Gastrocnemius medialis (tissue), 4 donors: ENCODE measurements around the gene GSTK1. TPM values are rescaled to one million over a fixed set of nuclear protein-coding genes. Genes with fewer than 3 reads are reported as not detected.

Experiments
- ATAC-seq, 2 donors: fragments of 150-250 bp; one replicate each; pipeline ENCODE4 v1.9.1; 2016
- DNase-seq, 2 donors: peaks; one replicate each; pipeline ENCODE4 v3.0.0-alpha.2; 2019
- H3K27ac ChIP-seq, 4 donors: fragments of 200-600 bp; sonication (generic); 1 replicate in 1 of 4; 2 replicates in 3 of 4; pipeline ENCODE4 v1.5.1; 2016 to 2018; ENCODE audit warnings: mild to moderate bottlenecking in 2 of 4, moderate library complexity in 1 of 4
- H3K27me3 ChIP-seq, 3 donors: fragments of 200-600 bp; sonication (generic) in 2 of 3; 1 replicate in 1 of 3; 2 replicates in 2 of 3; pipeline versions ENCODE4 v1.5.1 to v1.6.0; 2016 to 2019; ENCODE audit warnings: mild to moderate bottlenecking in 1 of 3, moderate library complexity in 1 of 3
- H3K36me3 ChIP-seq, 2 donors: fragments of 200-600 bp; sonication (generic) in 1 of 2; one replicate each; pipeline ENCODE4 v1.5.1; 2017 to 2018
- H3K4me1 ChIP-seq, 2 donors: fragments of 200-600 bp; sonication (generic) in 1 of 2; one replicate each; pipeline ENCODE4 v1.5.1; 2016 to 2017; ENCODE audit warnings: mild to moderate bottlenecking in 2 of 2
- H3K4me3 ChIP-seq, 4 donors: fragments of 200-600 bp; sonication (generic) in 3 of 4; 1 replicate in 1 of 4; 2 replicates in 3 of 4; pipeline ENCODE4 v1.5.1; 2016 to 2019; ENCODE audit warnings: mild to moderate bottlenecking in 2 of 4
- H3K9me3 ChIP-seq, 3 donors: fragments of 200-600 bp; sonication (generic) in 2 of 3; 1 replicate in 1 of 3; 2 replicates in 2 of 3; pipeline ENCODE4 v1.5.1; 2016 to 2019
- CTCF ChIP-seq, 5 experiments: fragments of 450-650 bp in 3 of 5; fragments of 200-600 bp in 2 of 5; sonication (generic) in 2 of 5; IDR thresholded peaks in 4 of 5; conservative IDR thresholded peaks in 1 of 5; 1 replicate in 4 of 5; 2 replicates in 1 of 5; pipeline ENCODE4 v1.5.1; 2016 to 2019; ENCODE audit warnings: antibody characterized with exemption in 5 of 5, mild to moderate bottlenecking in 3 of 5, moderate library complexity in 3 of 5
- POLR2A ChIP-seq, 2 donors: fragments of 450-650 bp; IDR thresholded peaks; one replicate each; pipeline ENCODE4 v1.6.1; 2017; ENCODE audit warnings: antibody characterized with exemption in 2 of 2, mild to moderate bottlenecking in 2 of 2, moderate library complexity in 2 of 2
- in situ Hi-C, 4 donors: fragments of 200-750 bp; cut with MboI; loops; one replicate each; pipeline versions ENCODE4 v1.15.0 to v1.8.0; 2017; ENCODE audit warnings: low sequenced_read_pairs in 4 of 4
- intact Hi-C: fragments of 100-400 bp; cut with DNase I; formaldehyde crosslinking; loops from one replicate; pipeline ENCODE4 v1.15.1; 2023; ENCODE audit warnings: low total_unique reads
- total RNA-seq, 4 donors: library from RNA; depleted of rRNA; stranded (reverse); fragments of >200 nt; gene quantifications; one replicate each; pipeline versions ENCODE4 v1.1.0 to v1.2.3, GENCODE V29; 2016

The GSTK1 gene
- total RNA-seq, 4 donors from 2014 or later, result 59.5 to 114 (median 85.0) TPM

DNA sequence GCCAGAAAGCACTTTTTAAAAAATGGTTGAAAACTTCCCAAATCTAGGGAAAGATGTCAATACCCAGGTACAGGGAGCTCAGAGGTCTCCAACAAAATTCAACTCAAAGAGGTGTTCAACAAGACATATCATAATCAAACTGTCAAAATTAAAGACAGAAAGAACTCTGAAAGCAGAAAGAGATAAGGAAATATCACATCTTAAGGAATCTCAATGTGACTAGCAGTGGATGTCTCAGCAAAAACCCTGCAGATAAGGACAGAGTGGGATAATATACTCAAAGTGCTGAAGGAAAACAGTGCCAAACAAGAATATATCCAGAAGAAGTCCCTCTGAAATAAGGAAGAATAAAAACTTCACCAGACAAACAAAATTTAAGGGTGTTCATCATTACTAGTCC, 13.0 kb upstream of the GSTK1 start:
- TF ChIP-seq CTCF (IDR thresholded peaks at IDR 0.05 in 4 of 5, conservative IDR thresholded peaks at IDR 0.05 in 1 of 5) (no peak), POLR2A (IDR thresholded peaks at IDR 0.05) (no peak)
- Histone ChIP-seq H3K4me1 (no peaks in the 10 kb centered on the region), H3K4me3 (no peak overlapping the region), H3K27me3 (no peaks in the 10 kb centered on the region), H3K36me3 (no peaks in the 10 kb centered on the region), H3K27ac (no peak overlapping the region), H3K9me3 (no peaks in the 10 kb centered on the region)
- ATAC-seq (no peak), DNase-seq (no peak)
- intact Hi-C loops, result no loop called here
- in situ Hi-C loops, result loop anchor here in 1 of 4 donors (5.0 kb wide), 1 partner anchor 47 kb away; no protein-coding TSS in a partner anchor

DNA sequence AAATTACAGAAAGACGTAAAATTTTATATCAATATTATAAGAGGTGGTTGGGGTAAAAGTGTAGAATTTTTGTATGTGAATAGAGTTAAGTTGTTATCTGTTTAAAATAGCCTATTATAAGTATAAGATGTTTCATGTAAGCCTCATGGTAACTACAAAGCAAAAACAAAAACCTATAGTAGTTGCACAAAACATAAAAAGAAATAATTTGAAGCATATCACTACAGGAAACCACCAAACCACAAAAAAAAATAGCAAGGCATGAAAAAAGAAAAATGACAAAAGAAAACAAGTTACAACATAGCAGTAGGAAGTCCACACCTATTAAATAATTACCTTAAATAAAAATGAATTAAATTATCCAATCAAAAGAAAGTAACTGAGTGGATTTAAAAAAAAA, 12.4 kb upstream of the GSTK1 start:
- ATAC-seq (no peak), DNase-seq (no peak)
- TF ChIP-seq POLR2A (IDR thresholded peaks at IDR 0.05), result no peak
- TF ChIP-seq CTCF (IDR thresholded peaks at IDR 0.05 in 4 of 5, conservative IDR thresholded peaks at IDR 0.05 in 1 of 5), result no peak
- Histone ChIP-seq H3K4me3 (no peak overlapping the region), H3K27ac (no peak overlapping the region), H3K4me1 (no peaks in the 10 kb centered on the region), H3K27me3 (no peaks in the 10 kb centered on the region), H3K36me3 (no peaks in the 10 kb centered on the region), H3K9me3 (no peaks in the 10 kb centered on the region)
- intact Hi-C loops (no loop called here), in situ Hi-C loops (loop anchor here in 1 of 4 donors (5.0 kb wide), 1 partner anchor 46 kb away; no protein-coding TSS in a partner anchor)

DNA sequence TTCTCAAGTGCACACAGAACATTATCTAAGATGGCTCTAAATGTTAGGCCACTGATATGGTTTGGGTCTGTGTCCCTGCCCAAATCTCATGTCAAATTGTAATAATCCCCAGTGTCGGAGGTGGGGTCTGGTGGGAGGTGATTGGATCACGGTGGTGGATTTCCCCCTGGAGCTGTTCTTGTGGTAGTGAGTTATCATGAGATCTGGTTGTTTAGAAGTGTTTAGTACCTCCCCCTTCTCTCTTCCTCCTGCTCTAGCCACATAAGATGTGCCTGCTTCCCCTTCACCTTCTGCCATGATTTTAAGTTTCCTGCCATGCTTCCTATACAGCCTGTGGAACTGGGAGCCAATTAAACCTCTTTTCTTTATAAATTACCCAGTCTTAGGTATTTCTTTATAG, 11.2 kb upstream of the GSTK1 start:
- no peaks in the 10 kb centered on the region for H3K9me3 ChIP-seq
- H3K4me1 ChIP-seq, result no peaks in the 10 kb centered on the region
- intact Hi-C loops (no loop called here), in situ Hi-C loops (loop anchor here in 1 of 4 donors (5.0 kb wide), 1 partner anchor 45 kb away; no protein-coding TSS in a partner anchor)
- no peaks in the 10 kb centered on the region for H3K36me3 ChIP-seq
- TF ChIP-seq CTCF (IDR thresholded peaks at IDR 0.05 in 4 of 5, conservative IDR thresholded peaks at IDR 0.05 in 1 of 5), result no peak
- ATAC-seq (no peak), DNase-seq (no peak)
- H3K27ac ChIP-seq, result no peak overlapping the region
- no peaks in the 10 kb centered on the region for H3K27me3 ChIP-seq
- H3K4me3 ChIP-seq, result no peak overlapping the region

GRCh38 chr7:143255564-143255963, 7.7 kb upstream of the GSTK1 start:
- ATAC-seq (no peak), DNase-seq (no peak)
- H3K4me3 ChIP-seq, result no peak overlapping the region
- H3K4me1 ChIP-seq, result peaks cover 0 to 10% of the 10 kb centered on the region in 2 donors
- H3K27me3 ChIP-seq, result no peaks in the 10 kb centered on the region
- H3K36me3 ChIP-seq, result no peaks in the 10 kb centered on the region
- in situ Hi-C loops, result no loop called here
- no peaks in the 10 kb centered on the region for H3K9me3 ChIP-seq
- intact Hi-C loops, result no loop called here
- H3K27ac ChIP-seq, result no peak overlapping the region
- no peak for TF ChIP-seq POLR2A (IDR thresholded peaks at IDR 0.05)
- no peak for TF ChIP-seq CTCF (IDR thresholded peaks at IDR 0.05 in 4 of 5, conservative IDR thresholded peaks at IDR 0.05 in 1 of 5)

DNA sequence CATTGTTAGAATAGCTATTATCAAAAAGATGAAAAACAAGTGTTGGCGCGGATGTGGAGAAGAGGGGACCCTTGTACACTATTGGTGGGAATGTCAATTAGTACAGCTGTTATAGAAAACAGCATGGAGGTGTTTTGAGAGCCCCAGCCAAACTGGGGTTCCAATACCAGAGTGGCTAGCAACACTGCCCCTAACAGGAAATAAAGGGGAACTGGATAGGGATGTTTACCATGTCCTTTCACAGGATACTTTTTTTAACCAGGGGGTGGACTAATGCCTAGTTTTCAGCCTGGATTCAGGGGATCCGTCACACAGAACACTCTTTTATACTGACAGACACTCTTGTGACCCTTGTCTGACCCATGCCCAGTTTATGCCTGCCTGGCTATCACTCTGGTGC, 6.9 kb upstream of the GSTK1 start:
- TF ChIP-seq CTCF (IDR thresholded peaks at IDR 0.05 in 4 of 5, conservative IDR thresholded peaks at IDR 0.05 in 1 of 5), result no peak
- TF ChIP-seq POLR2A (IDR thresholded peaks at IDR 0.05), result no peak
- intact Hi-C loops, result no loop called here

More for the DNA sequence above, 6.9 kb upstream of the GSTK1 start:
- H3K4me1 ChIP-seq, result peaks cover 0 to 10% of the 10 kb centered on the region in 2 donors
- H3K4me3 ChIP-seq, result no peak overlapping the region
- no peaks in the 10 kb centered on the region for H3K27me3 ChIP-seq
- in situ Hi-C loops, result no loop called here
- H3K27ac ChIP-seq, result no peak overlapping the region
- no peak for DNase-seq
- no peaks in the 10 kb centered on the region for H3K36me3 ChIP-seq
- no peaks in the 10 kb centered on the region for H3K9me3 ChIP-seq
- no peak for ATAC-seq
